Measurements from ENCODE around the gene TTC29.
"Not testable (repeated sequence)": the region's sequence is repeated elsewhere in the genome, so short reads cannot be mapped to it uniquely, and the experiment has no call there.

- not testable (repeated sequence) for TF ChIP-seq POLR2A, CTCF (IDR thresholded peaks at IDR 0.05)
Measured at GRCh38 chr4:146723519-146723918, 222.1 kb downstream of the TTC29 start.
